NCI-H82 treated with DMSO at 0.1 percent for 48 hours (cell line): ENCODE data around the gene MYO18A.
A peak's percentile ranks its signal among the peaks of the same experiment; 100 is the strongest.
"Not testable (repeated sequence)": the region's sequence is repeated elsewhere in the genome, so short reads cannot be mapped to it uniquely, and the experiment has no call there.

Experiments used
- DNase-seq: peaks from one replicate; lab custom pipeline; 2025; ENCODE audit not compliant: unreplicated experiment; lab: John Stamatoyannopoulos, UW

Gene MYO18A

DNA sequence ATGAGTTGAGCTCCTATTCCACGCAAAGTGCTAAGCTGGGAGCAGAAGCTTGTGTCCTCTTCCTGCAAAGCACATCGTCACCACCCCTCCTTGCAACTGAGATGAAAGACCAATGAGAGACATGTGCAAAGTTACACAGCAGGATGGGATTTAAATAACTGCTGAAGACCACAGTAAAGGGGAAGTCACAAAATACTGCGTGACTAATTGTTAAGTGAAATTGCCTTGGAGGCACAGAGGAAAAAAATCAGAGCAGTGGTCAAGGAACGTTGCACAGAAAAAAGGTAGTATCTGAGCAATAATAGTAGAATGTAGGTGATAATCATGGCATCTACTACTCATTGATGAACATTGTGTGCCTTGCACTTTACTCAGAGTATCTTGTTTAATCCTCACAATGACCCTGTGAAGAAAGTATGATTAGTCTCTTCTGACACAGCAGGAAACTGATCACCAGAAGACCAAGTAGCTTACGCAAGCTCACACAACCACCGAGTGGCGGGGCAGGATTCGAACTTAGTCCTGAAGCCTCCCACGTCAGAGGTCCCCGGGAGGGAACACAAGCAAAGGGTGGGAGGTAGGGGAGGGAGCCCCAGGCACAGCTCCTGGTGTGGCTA, 15.4 kb upstream of the MYO18A start:
- no peak for DNase-seq

DNA sequence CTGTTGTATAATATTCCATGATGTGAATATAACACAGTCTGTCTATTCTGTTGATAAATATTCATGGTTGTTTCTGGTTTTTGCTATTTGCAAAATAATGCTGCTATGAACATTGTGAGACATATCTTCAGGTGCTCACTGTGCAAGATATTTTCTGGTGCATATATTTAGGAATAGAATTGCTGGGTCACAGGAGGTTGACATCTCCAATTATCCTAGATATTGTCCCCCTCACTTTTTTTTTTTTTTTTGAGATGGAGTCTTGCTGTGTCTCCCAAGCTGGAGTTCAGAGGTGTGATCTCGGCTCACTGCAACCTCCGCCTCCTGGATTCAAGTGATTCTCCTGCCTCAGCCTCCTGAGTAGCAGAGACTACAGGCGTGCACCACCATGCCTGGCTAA, 14.5 kb upstream of the MYO18A start:
- no peak for DNase-seq

DNA sequence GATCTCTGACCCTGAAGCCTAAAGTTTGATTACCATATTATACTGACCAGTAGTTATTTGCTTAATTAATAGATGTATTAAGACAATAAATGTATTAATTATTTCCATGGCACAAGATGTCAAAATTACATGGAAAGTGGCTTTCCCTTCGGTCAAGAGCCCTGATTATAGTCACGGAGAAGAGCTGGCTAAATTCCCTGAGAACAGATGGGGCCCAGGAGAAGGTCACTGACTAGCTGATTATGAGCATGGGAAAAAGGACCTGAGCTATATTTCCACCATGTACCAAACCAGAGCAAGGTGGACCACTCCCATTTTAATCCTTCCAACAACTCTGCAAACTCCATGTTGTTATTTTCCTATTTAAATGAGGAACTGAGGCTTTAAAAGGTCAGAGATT, 12.9 kb upstream of the MYO18A start:
- DNase-seq: no peak

DNA sequence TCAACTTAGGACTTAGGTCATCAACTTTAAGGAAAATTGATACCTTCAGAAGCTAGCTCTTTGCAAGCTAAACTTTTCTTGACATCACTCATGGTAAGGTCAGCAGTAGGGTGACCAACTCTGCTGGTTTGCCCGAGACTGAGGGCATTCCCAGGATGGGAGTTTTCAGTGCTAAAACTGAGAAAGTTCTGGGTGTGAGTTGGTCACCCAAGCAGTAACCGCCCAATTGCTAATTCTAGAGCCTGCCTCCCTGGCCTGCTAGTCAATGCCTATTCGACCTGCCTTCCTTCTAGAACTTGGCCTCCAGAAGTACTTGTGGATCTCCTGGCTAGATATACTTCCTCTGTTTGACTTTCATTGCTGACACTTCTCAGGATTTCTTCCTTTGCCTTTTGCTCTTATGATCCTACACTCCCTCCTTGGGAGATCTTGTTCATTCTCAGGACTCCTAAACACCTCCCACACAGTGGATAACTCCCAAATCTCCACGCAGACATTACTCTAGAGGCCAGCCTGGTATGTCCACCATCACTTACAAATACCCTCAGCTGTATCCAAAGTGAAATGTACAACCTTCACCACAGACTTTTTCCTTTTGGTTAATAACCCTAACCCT, 10.5 kb upstream of the MYO18A start:
- DNase-seq: no peak

DNA sequence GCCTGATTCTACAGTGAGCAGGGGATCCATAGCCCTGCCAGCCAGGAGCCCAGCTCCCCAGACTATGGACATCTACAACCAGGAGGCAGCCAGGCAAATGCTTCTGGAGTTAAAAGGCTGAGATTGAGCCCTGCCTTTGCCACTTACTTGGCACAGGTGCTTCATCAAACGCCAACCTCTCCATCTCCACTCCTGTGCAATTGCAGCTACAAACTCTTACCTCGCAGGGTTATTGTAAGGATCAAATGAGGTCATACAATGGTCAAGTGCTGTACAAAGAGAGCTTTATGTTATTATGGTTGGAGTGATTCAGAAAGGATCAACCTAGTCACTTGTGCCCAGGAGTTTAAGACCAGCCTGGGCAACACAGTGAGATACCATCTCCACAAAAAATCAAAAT, 9.8 kb upstream of the MYO18A start:
- no peak for DNase-seq

DNA sequence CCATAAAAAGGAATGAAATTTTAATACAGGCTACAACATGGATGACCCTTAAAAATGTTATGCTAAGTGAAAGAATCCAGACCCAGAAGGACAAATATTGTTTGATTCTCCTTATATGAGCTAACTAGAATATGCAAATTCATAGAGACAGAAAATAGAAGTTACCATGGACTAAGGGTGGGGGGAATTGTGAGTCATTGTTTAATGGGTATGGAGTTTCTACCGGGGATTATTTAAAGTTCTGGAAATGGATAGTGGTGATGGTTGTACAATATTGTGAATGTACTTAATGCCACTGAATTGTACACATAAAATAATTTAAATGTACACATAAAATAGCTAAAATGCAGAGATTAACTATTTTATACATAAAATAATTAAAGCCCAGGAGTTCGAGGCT, 9.2 kb upstream of the MYO18A start:
- DNase-seq: no peak

DNA sequence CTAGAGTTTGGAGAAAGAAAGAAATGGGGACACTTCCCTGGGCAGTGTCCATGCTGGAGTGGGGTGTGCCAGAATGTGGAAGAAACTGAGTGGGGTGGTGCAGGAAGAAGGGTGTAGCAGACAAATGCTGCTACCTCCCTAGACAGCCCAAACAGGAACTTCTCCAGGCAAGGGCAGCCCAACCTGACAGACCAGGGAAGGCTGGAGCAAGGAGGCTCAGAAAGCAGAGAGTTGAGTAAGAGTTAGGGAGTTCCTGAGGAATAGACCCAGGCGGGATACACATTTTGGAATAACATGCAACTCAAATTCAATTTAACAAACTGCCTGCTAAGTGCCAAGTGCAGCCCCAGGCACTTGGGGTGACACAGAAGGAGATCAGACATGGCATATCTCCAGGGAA, 1.0 kb upstream of the MYO18A start:
- no peak for DNase-seq

DNA sequence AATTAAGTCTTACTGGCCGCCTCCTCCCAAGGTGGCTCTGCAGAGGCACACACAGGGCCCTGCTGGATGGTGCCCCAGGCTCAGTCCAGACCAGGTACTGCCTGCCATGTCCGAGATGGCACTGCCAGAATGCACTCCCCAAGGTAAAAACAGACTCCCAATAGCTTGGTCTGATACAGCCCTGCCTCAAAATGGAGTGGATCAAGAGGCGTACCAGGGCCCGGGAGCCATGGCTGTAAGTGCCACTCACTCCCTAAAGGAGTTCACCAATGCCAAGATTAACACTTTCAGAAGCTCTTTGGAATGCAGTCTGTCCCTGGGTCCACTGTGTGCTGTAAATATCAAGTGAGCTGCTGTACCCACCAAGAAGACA, 576 bp upstream of the MYO18A start:
- DNase-seq: no peak

DNA sequence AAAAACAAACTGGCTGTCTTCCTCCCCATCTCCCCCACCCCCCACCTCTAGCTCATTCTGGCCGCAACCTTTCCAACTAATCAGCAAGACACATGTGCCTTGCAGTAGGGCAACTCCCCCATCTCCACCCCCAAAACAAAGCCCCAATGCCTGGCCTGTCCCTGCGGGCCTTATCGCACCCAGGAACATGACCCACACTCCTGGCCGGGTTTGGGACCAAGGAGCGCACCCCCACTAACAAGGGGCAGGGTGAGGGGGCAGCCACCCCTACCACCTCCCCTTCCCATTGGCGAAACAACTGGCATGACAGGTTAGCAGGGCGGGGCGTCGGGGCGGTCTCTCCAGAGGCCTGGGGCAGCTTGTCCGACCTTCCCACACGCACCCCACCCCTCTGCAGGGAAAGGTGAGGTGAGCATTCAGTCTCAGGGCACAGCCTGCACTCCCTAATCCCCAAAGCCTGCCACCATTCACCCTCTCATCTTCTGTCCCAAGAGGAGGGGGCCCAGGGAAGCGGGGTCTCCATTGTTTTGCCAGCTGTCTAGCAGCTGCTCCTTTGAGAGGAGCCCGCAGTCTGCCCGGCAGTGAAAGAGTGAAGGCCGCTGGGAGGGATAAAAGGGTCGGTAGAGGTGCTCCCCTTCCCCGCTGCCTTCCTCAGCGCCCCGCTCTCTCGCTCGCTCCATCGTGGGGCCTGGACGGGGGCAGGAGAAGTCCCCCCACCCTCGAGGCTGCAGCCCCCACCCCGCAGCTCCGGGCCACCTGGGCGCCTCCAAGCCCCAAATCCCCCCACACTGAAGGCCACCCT, 765 bp downstream of the MYO18A start:
- peak; percentile 45 for DNase-seq

DNA sequence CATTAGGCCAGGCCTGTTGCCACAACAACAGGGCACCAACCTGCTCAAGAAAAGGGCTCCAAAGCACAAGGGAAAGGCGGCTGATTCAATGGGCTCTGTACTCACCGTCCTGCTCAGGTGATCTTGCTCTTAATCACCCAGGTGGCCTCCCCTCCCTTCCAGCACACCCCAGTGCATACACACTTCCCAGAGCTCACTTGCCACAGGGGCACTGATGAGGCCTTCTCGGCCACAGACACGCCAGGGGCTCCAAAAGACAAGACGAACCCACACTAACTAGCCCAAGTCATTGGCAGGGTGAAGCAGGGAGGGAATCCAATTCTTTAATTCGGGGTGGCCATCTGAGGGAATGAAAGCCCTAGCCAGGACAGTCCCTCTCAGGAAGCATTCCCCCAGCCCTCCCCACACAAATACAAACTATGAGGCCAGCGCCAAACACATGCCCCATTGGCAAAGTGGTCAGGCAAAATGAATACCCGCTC, 1.4 kb downstream of the MYO18A start:
- DNase-seq: no peak

DNA sequence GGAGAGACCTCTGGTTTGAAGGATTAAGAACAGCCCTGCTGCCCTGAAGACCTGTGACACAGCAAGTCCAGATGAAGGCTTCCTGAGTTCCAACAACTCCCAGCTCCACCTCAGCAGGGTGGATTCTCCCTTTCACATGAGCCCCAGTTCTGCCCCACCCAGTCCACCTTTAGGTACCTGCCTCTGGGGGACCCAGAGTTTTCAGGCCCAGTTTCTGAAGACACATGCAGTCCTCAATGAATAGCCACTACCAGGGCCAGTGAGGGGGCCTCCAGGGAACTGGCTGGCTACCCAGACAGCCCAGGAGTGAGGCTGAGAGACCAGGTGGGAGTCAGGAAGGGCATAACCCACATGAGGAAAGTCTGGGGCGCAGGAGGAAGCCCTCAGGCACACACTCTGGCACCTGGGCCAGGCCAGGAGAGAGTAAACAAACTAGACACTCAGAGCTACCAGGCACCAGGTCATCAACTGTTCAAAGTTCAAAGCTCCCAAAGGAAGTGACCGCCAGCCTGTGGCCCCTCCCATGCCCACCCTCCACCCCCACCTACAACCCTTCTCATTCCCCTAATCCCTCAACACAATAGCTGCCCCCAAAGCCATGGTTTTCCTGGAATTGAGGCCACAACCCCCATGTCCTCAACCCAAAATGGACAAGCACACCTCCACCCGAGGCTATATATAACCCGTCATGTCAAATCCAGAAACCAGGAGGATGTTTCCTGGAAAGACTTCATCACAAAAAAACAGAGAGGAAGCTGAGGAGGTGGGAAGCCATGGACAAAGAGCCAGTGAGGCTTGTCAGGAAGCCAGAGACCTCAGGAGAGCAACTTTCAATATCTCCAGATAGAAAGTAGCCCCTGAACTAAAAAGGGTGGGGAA, 2.1 kb downstream of the MYO18A start:
- DNase-seq: no peak

DNA sequence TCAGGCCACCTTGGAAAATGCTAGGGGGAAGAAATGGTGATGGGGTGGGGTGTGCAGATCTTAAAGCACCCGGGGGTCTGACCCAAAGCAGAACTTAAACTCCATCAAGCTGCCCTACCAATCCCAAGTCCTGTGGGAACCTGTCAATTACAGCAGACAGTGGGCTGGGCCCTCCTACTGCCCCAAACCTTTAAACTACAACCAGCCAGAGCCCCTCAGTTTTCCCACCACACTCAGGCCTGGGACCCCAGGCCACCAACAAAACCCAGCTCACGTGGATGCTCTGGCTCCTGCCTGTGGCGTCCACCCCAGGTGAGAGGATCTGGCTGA, 2.7 kb downstream of the MYO18A start:
- DNase-seq: no peak

DNA sequence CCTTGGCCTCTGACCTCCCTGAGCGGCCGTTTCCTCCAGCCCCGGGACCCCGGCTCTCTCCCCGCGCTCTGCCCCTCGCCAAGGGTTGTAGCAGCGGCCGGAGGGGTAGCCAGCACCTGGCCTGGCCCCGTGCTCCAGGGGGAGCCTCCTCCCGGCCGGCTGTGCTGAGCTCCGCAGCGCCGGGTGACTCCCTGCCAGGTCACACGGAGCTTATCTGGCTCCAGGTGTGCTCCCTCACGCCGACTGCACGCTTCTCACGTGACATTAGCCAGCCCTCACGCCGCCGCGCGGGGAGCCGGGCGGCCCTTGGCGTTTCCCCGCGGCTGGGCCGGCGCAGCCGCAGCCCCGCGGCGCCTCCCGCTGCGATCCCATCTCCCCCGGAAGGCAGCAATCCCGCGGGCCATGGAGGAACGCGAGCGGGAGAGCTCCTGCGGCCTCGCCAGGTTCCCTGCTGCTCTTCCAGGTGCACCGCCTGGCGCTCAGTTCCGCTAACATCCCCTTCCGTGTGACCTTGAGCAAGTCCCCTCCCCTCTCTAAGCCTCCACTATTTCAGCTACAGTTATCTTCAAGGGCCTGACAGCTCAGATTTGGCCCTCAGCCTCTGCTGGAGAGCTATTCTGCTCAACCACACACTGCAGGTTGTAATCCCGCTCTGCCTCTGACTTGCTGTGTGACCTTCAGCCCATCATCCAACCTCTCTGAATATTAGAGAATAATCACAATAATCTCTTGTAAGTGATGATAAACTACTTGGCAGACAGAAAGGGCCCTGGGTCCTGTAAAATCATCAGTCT, 3.4 kb downstream of the MYO18A start:
- DNase-seq: peak; percentile 18

DNA sequence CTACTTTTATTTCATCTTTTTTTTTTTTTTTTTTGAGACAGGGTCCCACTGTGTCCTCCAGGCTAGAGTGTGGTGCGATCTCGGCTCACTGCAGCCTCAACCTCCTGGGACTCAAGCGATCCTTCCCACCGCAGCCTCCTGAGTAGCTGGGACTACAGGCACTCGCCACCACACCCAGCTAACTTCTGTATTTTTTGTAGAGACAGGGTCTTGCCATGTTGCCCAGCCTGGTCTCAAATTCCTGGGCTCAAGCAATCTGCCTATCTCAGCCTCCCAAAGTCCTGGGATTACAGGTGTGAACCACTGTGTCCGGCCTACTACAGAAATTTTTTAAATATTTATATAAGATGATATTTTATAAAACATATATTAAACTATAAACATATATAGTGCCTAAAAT, 4.8 kb downstream of the MYO18A start:
- no peak for DNase-seq

DNA sequence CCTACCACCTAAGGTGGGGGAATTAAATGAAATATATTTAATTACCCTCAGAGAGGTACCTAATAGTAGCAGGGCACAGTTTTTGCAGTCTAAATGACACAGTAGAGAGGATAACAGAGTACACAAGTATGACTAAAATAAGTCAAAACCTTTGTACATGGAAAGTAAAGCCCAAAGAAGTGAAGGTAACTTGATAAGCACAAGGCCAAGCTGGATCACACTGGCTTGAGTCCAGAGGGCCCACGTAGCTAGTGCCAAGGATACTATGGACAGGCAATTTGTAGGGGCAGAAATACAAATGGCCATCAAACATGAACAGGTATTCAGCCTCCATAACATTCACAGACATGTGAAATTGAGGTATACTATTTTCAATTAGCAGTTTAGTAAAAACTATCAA, 7.6 kb downstream of the MYO18A start:
- DNase-seq: no peak

DNA sequence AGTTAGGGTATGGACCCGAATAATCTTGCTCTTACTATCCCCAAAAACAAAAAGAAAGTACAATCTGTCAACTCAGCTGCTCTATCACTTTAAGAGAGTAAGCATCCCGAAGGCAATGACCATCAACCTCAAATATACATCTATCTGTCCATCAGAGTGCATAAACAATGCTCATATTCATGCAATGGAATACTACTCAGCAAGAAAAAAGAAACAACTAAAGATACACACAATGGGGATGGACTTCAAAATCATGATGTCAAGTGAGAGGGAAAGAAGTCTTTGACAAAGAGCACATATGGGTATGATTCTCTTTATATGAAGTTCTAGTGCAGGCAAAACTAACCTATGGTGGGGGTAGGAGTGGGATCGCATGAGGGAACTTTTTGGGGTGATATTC, 9.5 kb downstream of the MYO18A start:
- no peak for DNase-seq

DNA sequence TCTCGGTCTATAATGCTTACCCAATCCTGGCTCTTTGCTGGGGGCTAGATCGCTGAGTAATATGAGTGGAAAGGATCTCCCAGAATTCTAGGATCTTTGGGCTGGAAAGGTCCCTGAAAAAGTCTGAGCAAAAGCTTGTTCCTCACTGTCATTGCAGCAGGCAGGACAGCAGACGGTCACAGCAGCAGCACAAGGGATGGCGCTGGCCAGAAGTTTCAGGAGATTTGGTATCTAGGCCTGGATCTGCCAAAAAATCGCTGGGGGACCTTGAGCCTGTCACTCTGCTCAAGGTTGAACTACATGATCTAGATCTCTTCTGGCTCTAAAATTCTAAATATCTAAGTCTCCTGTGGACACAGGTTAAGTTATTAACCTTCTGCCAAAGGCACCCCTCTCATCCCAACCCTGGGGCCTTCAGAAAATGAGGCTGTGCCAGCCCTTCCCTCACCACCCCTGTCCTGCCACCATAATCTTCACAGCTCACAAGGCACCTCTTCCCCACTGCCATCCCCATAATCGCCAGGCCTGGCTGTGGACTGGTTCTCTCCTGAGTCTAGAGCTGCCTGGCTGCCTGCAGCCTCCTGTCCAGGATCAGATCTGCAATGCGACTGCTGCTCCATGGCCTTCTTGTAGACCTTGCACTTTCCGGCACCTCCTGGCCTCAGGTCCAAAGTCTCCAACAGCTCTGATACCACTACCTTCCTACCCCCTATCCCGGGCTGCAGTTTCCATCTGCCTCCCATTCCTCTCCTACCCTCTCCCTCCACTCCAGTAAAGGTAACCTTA, 10.2 kb downstream of the MYO18A start:
- DNase-seq: no peak

DNA sequence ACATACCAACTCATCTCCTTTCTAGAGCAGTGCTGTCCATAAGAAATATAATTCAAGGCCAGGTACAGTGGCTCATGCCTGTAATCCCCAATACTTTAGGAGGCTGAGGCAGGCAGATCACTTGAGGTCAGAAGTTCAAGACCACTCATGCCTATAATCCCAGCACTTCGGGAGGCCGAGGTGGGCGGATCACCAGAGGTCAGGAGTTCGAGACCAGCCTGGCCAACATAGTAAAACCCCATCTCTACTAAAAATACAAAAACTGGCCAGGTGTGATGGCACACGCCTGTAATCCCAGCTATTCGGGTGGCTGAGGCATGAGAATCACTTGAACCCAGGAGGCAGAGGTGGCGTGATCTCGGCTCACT, 11.5 kb downstream of the MYO18A start:
- DNase-seq: not testable (repeated sequence)

DNA sequence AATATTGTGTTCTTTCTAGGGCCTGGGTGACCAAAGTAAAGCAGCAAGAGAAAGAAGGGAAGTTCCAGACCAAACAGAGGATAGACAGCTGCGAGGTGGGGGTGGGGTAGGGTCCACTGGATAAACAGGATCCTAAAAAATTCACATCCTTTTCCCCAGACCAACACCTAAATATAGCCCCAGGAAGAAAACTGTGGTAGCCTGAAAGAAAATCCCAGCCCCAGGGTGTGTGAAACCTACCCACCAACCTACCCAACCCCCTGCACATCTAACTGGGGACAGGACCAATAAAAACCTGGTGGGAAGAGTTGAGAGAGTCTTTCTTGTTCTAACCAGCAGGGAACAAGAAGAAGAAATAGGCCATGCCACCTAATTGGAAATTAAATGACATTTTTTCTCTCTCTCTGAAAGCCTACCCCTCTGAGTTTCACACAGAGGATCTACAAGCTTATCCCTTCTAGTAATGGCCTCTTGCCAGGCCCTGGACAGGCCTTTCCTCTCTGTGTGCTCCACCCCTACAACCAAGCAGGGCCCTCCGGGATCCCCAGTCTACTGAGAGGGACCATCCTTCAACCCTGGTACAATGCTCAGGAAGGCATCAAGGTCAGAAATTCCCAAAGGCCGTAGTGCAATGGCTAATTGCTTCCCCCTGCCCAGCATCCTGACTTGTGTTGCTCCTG, 12.0 kb downstream of the MYO18A start:
- DNase-seq: no peak
